HG03571 (cell line): ENCODE results near the gene PPM1N.

Source experiments
- ATAC-seq: cut with Tn5 transposase; IDR thresholded peaks from one replicate; pipeline ENCODE4 v1.9.1; 2021; ENCODE audit not compliant: unreplicated experiment

Gene PPM1N

GRCh38 chr19:45528149-45528743 lies 30.0 kb downstream of the PPM1N start:
- ATAC-seq: no peak

GRCh38 chr19:45528744-45529419 lies 30.6 kb downstream of the PPM1N start:
- ATAC-seq: no peak

DNA sequence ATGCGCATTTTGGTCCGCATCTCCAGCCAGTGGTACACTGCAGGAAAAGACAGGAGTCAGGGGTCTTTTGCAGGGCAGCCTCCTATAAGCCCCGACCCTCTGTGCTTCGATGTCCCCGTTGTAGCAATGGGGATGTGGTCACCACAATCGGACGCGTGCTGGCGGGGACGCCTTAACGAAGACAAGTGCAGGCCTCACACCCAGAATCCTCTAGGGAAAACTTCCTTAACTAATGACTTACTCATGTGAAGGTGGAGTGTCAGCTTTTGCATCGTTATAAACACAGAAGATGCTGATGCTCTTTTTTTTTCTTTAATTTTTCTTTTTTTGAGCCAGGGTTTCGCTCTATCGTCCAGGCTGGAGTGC lies 31.2 kb downstream of the PPM1N start:
- no peak for ATAC-seq

GRCh38 chr19:45531349-45531748 lies 33.1 kb downstream of the PPM1N start:
- no peak for ATAC-seq

GRCh38 chr19:45539459-45539858 lies 41.2 kb downstream of the PPM1N start:
- no peak for ATAC-seq

DNA sequence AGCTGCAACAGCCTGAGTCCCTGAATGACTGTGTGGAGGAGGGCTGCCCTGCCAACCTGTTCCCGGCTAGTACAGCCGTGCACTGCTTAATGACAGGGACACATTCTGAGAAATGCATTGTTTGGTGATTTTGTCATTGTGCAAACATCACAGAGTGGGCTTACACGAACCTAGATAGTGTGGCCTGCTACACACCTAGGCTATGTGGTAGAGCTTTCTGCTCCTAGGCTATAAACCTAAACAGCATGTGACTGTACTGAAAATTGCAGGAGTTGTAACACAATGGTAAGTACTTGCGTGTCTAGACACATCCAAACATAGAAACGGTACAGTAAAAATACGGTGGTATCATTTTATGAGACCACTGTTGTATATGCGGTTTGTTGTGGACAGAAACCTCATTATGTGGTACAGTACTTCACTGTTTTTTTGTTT lies 44.0 kb downstream of the PPM1N start:
- no peak for ATAC-seq

- ATAC-seq: no peak
These were observed 49.0 kb downstream of the PPM1N start for GRCh38 chr19:45547211-45547770.

DNA sequence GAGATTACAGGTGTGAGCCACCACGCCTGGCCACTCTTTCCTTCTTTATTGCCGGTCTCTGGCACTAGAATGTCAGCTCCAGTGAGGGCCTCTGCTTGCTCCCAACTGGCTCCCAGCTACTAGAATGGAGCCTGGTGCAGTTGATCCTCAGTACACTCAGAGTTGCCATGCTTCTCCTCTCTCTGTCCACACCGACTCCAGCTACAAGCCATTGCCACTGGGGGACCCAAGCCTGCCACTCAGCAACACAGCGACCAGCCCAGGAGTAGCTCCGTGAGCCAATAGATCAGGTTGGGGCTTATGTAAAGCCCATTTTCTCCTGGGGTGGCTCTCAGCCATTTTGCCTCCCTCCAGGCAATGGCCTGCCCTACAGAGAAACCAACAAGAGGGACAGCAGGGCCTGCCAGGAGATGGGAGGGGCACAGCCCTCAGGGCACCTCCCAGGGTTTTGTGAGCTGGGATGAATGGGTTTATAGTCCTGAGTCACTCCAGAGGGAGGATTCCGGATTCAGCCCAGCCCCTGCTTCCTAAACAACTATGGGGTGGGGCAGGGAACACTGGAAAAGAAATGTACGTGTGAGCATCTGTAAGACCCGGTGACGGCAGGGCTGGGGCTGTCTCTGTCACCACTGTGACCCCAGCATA lies 49.8 kb downstream of the PPM1N start:
- no peak for ATAC-seq
